ENCODE results near the gene VMP1. TPM values are rescaled to one million over a fixed set of nuclear protein-coding genes. Genes with fewer than 3 reads are reported as not detected.

The VMP1 gene
- total and polyA plus RNA-seq, 2 of the 13 experiments (the other 11 are each of a cell fraction or from before 2014, with no cell fraction given) = 186 to 271 TPM

- Histone ChIP-seq H3K9ac (ENCODE audit: insufficient read depth, low read depth, low read length) (peak overlapping the region; percentile 78), H3K79me2 (ENCODE audit: insufficient read depth, low read length) (peaks cover 2% of the 10 kb centered on the region), H3K4me3 (replicated peaks in 1 of 3; ENCODE audit: insufficient read depth in 1 of 3, low read depth in 2 of 3, low read length in 3 of 3) (peak overlapping the region; percentile 13 to 54 (median 20)), H3K27me3 (ENCODE audit: control insufficient read depth in 1 of 2, insufficient read depth in 2 of 2, low read length in 2 of 2) (no peaks in the 10 kb centered on the region), H4K20me1 (ENCODE audit: insufficient read depth, low read length) (peaks cover 4% of the 10 kb centered on the region; the same call in 1 of the 2 replicates), H3K27ac (ENCODE audit: extremely low read length, insufficient read depth, low read length) (peak overlapping the region; percentile 98), H3K9me3 (ENCODE audit: low read length) (no peaks in the 10 kb centered on the region), H3K36me3 (replicated peaks in 1 of 2; ENCODE audit: control insufficient read depth in 1 of 2, insufficient read depth in 2 of 2, low read length in 2 of 2) (no peaks in the 10 kb centered on the region), H3K4me2 (ENCODE audit: low read depth, low read length) (peak overlapping the region; percentile 80), H2AFZ (ENCODE audit: low read length) (no peak overlapping the region), H3K4me1 (ENCODE audit: insufficient read depth, low read length) (peaks cover 94% of the 10 kb centered on the region)
- POLR2A ChIA-PET = interaction anchor here (0.9 to 20.0 kb wide), 16 partner anchors 9 to 139 kb away, joined by 3 to 501 read pairs (median 6); partner anchors contain the start of genes PTRH2, RPS6KB1, TUBD1 and VMP1
- ATAC-seq (peak; percentile 45), DNase-seq (ENCODE audit: low spot score) (peak; percentile 99), FAIRE-seq (peak; percentile 77)
- CTCF ChIA-PET (ENCODE audit: low intra/inter-chr PET ratio, low total read pairs) = no interaction called here
- no TSS peak for BruUV-seq (replicated peaks)
- in situ Hi-C loops (cut with HindIII; ENCODE audit: extremely low pct_ligation_motif_present, low pct_unique_long_range_greater_than_20kb) = no loop called here
- 2% methylated on average over 7 of the region's 7 CpGs for WGBS (ENCODE audit: low lambda C conversion rate)
- intact Hi-C loops (cut with micrococcal nuclease; ENCODE audit: unreplicated experiment) = loop anchor here (5.0 kb wide), 1 partner anchor 46 kb away; the partner anchor contains the start of genes RPS6KB1 and TUBD1
- TF ChIP-seq NFE2L2 (IDR thresholded peaks at IDR 0.05; ENCODE audit: low read length) (no peak), ZNF7 (CRISPR knock-in tag; IDR thresholded peaks at IDR 0.05) (no peak), ZNF530 (CRISPR knock-in tag; IDR thresholded peaks at IDR 0.05; ENCODE audit: low read depth) (no peak), ETV5 (CRISPR knock-in tag; IDR thresholded peaks at IDR 0.05; ENCODE audit: borderline replicate concordance) (peak; percentile 67; the same call in 1 of the 2 replicates), ZFP1 (CRISPR knock-in tag; IDR thresholded peaks at IDR 0.05) (no peak; the same call in 1 of the 2 replicates), MAFF (IDR thresholded peaks at IDR 0.05; ENCODE audit: low read depth, low read length) (no peak), ZNF775 (CRISPR knock-in tag; IDR thresholded peaks at IDR 0.05; ENCODE audit: borderline replicate concordance) (no peak), ZNF496 (CRISPR knock-in tag; IDR thresholded peaks at IDR 0.05; ENCODE audit: insufficient replicate concordance) (no peak), ZNF142 (CRISPR knock-in tag; IDR thresholded peaks at IDR 0.05) (peak; percentile 52; the same call in 1 of the 2 replicates), ZNF101 (CRISPR knock-in tag; IDR thresholded peaks at IDR 0.05; ENCODE audit: borderline replicate concordance, low read depth) (peak; percentile 8; the same call in 1 of the 2 replicates), NAIF1 (CRISPR knock-in tag; IDR thresholded peaks at IDR 0.05; ENCODE audit: borderline replicate concordance) (peak; percentile 11; the same call in 1 of the 2 replicates), TRIM24 (CRISPR knock-in tag; IDR thresholded peaks at IDR 0.05) (no peak), SP5 (CRISPR knock-in tag; IDR thresholded peaks at IDR 0.05; ENCODE audit: borderline replicate concordance, low read depth) (peak; percentile 94), BRD4 (CRISPR knock-in tag; IDR thresholded peaks at IDR 0.05) (peak; percentile 60), ZNF652 (CRISPR knock-in tag; IDR thresholded peaks at IDR 0.05; ENCODE audit: borderline replicate concordance, low read depth) (peak; percentile 86)
- TF ChIP-seq, protein P1, sequence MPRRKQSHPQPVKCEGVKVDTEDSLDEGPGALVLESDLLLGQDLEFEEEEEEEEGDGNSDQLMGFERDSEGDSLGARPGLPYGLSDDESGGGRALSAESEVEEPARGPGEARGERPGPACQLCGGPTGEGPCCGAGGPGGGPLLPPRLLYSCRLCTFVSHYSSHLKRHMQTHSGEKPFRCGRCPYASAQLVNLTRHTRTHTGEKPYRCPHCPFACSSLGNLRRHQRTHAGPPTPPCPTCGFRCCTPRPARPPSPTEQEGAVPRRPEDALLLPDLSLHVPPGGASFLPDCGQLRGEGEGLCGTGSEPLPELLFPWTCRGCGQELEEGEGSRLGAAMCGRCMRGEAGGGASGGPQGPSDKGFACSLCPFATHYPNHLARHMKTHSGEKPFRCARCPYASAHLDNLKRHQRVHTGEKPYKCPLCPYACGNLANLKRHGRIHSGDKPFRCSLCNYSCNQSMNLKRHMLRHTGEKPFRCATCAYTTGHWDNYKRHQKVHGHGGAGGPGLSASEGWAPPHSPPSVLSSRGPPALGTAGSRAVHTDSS (CRISPR knock-in tag; conservative IDR thresholded peaks at IDR 0.05) = no peak
- TF ChIP-seq, protein P2, sequence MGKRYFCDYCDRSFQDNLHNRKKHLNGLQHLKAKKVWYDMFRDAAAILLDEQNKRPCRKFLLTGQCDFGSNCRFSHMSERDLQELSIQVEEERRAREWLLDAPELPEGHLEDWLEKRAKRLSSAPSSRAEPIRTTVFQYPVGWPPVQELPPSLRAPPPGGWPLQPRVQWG (CRISPR knock-in tag; IDR thresholded peaks at IDR 0.05; ENCODE audit: borderline replicate concordance, low read depth) = no peak
Observed at GRCh38 chr17:59846394-59847165, 139.1 kb downstream of the VMP1 start.
